Subcutaneous adipose tissue (tissue), 4 donors: Measurements from ENCODE around the gene FBXO15. TPM values are rescaled to one million over a fixed set of nuclear protein-coding genes. Genes with fewer than 3 reads are reported as not detected.

ENCODE experiments used
- CTCF ChIP-seq: fragments of 450-650 bp; IDR thresholded peaks from one replicate; pipeline ENCODE4 v1.5.1; 2016; ENCODE audit warnings: low read depth, mild to moderate bottlenecking, control low read depth, antibody characterized with exemption, moderate library complexity
- total RNA-seq, 4 donors: library from RNA; depleted of rRNA; stranded (reverse); fragments of >200 nt; gene quantifications; one replicate each; pipeline ENCODE4 v1.1.0, GENCODE V29; 2016

FBXO15 gene
- total RNA-seq, 4 donors from 2014 or later = 0.44 to 1.9 TPM; not detected in 2

GRCh38 chr18:74115046-74115445 lies 32.6 kb downstream of the FBXO15 start:
- TF ChIP-seq CTCF = no peak

GRCh38 chr18:74114116-74114515 lies 33.5 kb downstream of the FBXO15 start:
- TF ChIP-seq CTCF = no peak

- no peak for TF ChIP-seq CTCF
Observed at GRCh38 chr18:74113711-74114110, 33.9 kb downstream of the FBXO15 start.

- TF ChIP-seq CTCF = no peak
Observed at GRCh38 chr18:74110976-74111375, 36.7 kb downstream of the FBXO15 start.

- TF ChIP-seq CTCF = no peak
Observed at GRCh38 chr18:74110149-74110548, 37.5 kb downstream of the FBXO15 start.

GRCh38 chr18:74108460-74108859 lies 39.2 kb downstream of the FBXO15 start:
- TF ChIP-seq CTCF = no peak

- no peak for TF ChIP-seq CTCF
Observed at GRCh38 chr18:74097803-74098202, 49.8 kb downstream of the FBXO15 start.
